ENCODE measurements around the gene DFFB. TPM values are rescaled to one million over a fixed set of nuclear protein-coding genes. Genes with fewer than 3 reads are reported as not detected.

DFFB gene
- total RNA-seq, 1 donor from 2014 or later, result 8.5 TPM

- TF ChIP-seq CTCF (IDR thresholded peaks at IDR 0.05), result no peak
- ATAC-seq (no peak), DNase-seq (no peak)
- Histone ChIP-seq H3K9me3 (no peaks in the 10 kb centered on the region), H3K4me3 (no peak overlapping the region), H3K4me1 (no peaks in the 10 kb centered on the region), H3K27ac (no peak overlapping the region), H3K27me3 (no peaks in the 10 kb centered on the region), H3K36me3 (no peaks in the 10 kb centered on the region)
- intact Hi-C loops (cut with DNase I), result no loop called here
These were observed 68.0 kb downstream of the DFFB start for GRCh38 chr1:3925256-3925655.

GRCh38 chr1:3925762-3926161 is 68.5 kb downstream of the DFFB start:
- intact Hi-C loops (cut with DNase I), result no loop called here
- ATAC-seq (no peak), DNase-seq (peak; percentile 36)
- Histone ChIP-seq H3K4me3 (no peak overlapping the region), H3K27me3 (no peaks in the 10 kb centered on the region), H3K36me3 (no peaks in the 10 kb centered on the region), H3K4me1 (no peaks in the 10 kb centered on the region), H3K27ac (no peak overlapping the region), H3K9me3 (no peaks in the 10 kb centered on the region)
- no peak for TF ChIP-seq CTCF (IDR thresholded peaks at IDR 0.05)

GRCh38 chr1:3926956-3927355 is 69.7 kb downstream of the DFFB start:
- H3K36me3 ChIP-seq, result no peaks in the 10 kb centered on the region
- intact Hi-C loops (cut with DNase I), result no loop called here

GRCh38 chr1:3928586-3928985 is 71.3 kb downstream of the DFFB start:
- no peak for TF ChIP-seq CTCF (IDR thresholded peaks at IDR 0.05)
- intact Hi-C loops (cut with DNase I), result no loop called here
- H3K9me3 ChIP-seq, result no peaks in the 10 kb centered on the region
- no peak overlapping the region for H3K27ac ChIP-seq
- no peaks in the 10 kb centered on the region for H3K27me3 ChIP-seq
- no peak for ATAC-seq
- DNase-seq, result no peak
- no peak overlapping the region for H3K4me3 ChIP-seq
- no peaks in the 10 kb centered on the region for H3K36me3 ChIP-seq
- H3K4me1 ChIP-seq, result no peaks in the 10 kb centered on the region

More at GRCh38 chr1:3926956-3927355, 69.7 kb downstream of the DFFB start:
- Histone ChIP-seq H3K9me3 (no peaks in the 10 kb centered on the region), H3K27ac (no peak overlapping the region), H3K4me1 (no peaks in the 10 kb centered on the region), H3K4me3 (no peak overlapping the region), H3K27me3 (no peaks in the 10 kb centered on the region)
- TF ChIP-seq CTCF (IDR thresholded peaks at IDR 0.05), result no peak
- no peak for DNase-seq
- ATAC-seq, result no peak

DNA sequence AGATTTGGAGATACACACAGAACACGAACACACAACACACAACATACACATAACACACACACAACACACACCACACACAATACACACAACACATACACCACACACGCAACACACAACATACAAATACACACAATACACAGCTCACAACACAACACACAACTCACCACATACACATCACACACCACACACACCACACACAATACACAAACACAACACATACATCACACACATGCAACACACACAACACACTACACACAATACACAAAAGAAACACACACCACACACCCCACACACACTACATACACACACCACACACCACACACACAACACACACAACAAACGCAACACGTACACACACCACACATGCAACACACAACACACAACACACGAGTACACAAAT is 71.8 kb downstream of the DFFB start:
- Histone ChIP-seq H3K9me3 (no peaks in the 10 kb centered on the region), H3K36me3 (no peaks in the 10 kb centered on the region), H3K27ac (no peak overlapping the region), H3K27me3 (peaks cover 2% of the 10 kb centered on the region), H3K4me3 (no peak overlapping the region), H3K4me1 (no peaks in the 10 kb centered on the region)
- TF ChIP-seq CTCF (IDR thresholded peaks at IDR 0.05), result no peak
- DNase-seq, result no peak
- intact Hi-C loops (cut with DNase I), result no loop called here
- no peak for ATAC-seq

DNA sequence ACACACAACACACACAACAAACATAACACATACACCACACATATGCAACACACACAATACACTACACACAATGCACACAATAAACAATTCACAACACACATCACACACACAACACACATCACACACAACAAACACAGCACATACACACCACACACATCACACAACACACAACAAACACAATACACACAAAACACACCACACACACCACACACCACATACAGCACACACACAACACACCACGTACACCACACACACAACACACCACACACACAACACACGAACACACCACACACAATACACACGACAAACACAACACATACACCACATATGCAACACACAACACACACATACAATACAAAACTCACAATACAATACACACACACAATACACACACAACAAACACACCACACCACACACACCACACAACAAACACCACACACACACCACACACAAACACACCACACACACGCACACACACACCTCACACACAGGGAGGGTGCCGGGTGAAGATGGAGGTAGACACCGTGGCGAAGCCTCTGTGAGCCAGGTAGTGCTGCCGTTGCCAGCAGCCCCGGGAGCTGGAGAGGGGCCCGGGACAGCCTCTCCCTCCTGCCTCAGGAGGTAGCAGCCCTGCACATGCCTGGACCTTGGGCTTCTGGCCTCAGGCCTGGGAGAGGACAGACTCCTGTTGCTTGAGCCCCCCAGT is 73.2 kb downstream of the DFFB start:
- Histone ChIP-seq H3K4me1 (no peaks in the 10 kb centered on the region), H3K4me3 (no peak overlapping the region), H3K9me3 (no peaks in the 10 kb centered on the region), H3K27ac (no peak overlapping the region), H3K36me3 (no peaks in the 10 kb centered on the region), H3K27me3 (peaks cover 5% of the 10 kb centered on the region)
- TF ChIP-seq CTCF (IDR thresholded peaks at IDR 0.05), result no peak
- intact Hi-C loops (cut with DNase I), result no loop called here
- ATAC-seq (no peak), DNase-seq (no peak)
